GM23248 (cell line): ENCODE data around the gene VTI1A. TPM values are rescaled to one million over a fixed set of nuclear protein-coding genes. Genes with fewer than 3 reads are reported as not detected.
A peak's percentile ranks its signal among the peaks of the same experiment; 100 is the strongest.

ENCODE experiments used
- DNase-seq: peaks from one replicate; pipeline ENCODE4 v3.0.0-alpha.2; 2015
- H2AFZ ChIP-seq: fragments of 200-600 bp; sonication (generic); 2 replicates; pipeline ENCODE4 v1.6.1; 2016; ENCODE audit warnings: antibody characterized with exemption
- H3F3A ChIP-seq: fragments of 200-600 bp; sonication (generic); 2 replicates; pipeline ENCODE4 v1.6.1; 2016; ENCODE audit warnings: mild to moderate bottlenecking, antibody characterized with exemption, mixed run types; ENCODE audit not compliant: insufficient read depth
- H3K27ac ChIP-seq: fragments of 200-600 bp; sonication (generic); 2 replicates; pipeline ENCODE4 v1.5.1; 2016; ENCODE audit warnings: mild to moderate bottlenecking
- H3K27me3 ChIP-seq: fragments of 200-600 bp; sonication (generic); replicated peaks from 2 replicates; pipeline ENCODE4 v1.6.1; 2016; ENCODE audit warnings: mild to moderate bottlenecking; ENCODE audit not compliant: insufficient read depth
- H3K36me3 ChIP-seq: fragments of 200-600 bp; sonication (generic); 2 replicates; pipeline ENCODE4 v1.6.1; 2016; ENCODE audit warnings: low read depth, mild to moderate bottlenecking
- H3K4me1 ChIP-seq: fragments of 200-600 bp; sonication (generic); 2 replicates; pipeline ENCODE4 v1.6.1; 2016; ENCODE audit warnings: mild to moderate bottlenecking; ENCODE audit not compliant: insufficient read depth
- H3K4me2 ChIP-seq: fragments of 200-600 bp; sonication (generic); one replicate; pipeline ENCODE4 v1.6.1; 2016; ENCODE audit warnings: mild to moderate bottlenecking; ENCODE audit not compliant: unreplicated experiment
- H3K4me3 ChIP-seq: fragments of 200-600 bp; sonication (generic); 2 replicates; pipeline ENCODE4 v1.5.1; 2016; ENCODE audit warnings: mild to moderate bottlenecking
- H3K79me2 ChIP-seq: fragments of 200-600 bp; sonication (generic); 2 replicates; pipeline ENCODE4 v1.6.1; 2016; ENCODE audit warnings: mild to moderate bottlenecking; ENCODE audit not compliant: insufficient read depth
- H3K9ac ChIP-seq: fragments of 200-600 bp; sonication (generic); 2 replicates; pipeline ENCODE4 v1.6.1; 2016; ENCODE audit warnings: mild to moderate bottlenecking
- H3K9me2 ChIP-seq: fragments of 200-600 bp; sonication (generic); 2 replicates; pipeline ENCODE4 v1.6.1; 2016; ENCODE audit warnings: mixed run types, mild to moderate bottlenecking, moderate library complexity; ENCODE audit not compliant: insufficient read depth
- H3K9me3 ChIP-seq: fragments of 200-600 bp; sonication (generic); one replicate; pipeline ENCODE4 v1.6.1; 2017; ENCODE audit warnings: low read depth
- H4K20me1 ChIP-seq: fragments of 200-600 bp; sonication (generic); 2 replicates; pipeline ENCODE4 v1.6.0; 2016; ENCODE audit not compliant: insufficient read depth
- EZH2 ChIP-seq: fragments of 200-600 bp; sonication (generic); IDR thresholded peaks from 2 replicates; pipeline ENCODE4 v1.6.1; 2018; ENCODE audit warnings: antibody characterized with exemption, mild to moderate bottlenecking; ENCODE audit not compliant: insufficient read depth, poor library complexity, severe bottlenecking
- EZH2phosphoT487 ChIP-seq: fragments of 200-600 bp; sonication (generic); IDR thresholded peaks from 2 replicates; pipeline ENCODE4 v1.6.1; 2018; ENCODE audit warnings: antibody characterized with exemption, moderate library complexity, mild to moderate bottlenecking, low read depth; ENCODE audit not compliant: insufficient read depth
- WGBS, 2 experiments: methylation state at CpG; one replicate each; pipeline ENCODE4 v1.1.6; 2015 to 2017; ENCODE audit warnings: low lambda C conversion rate in 2 of 2, low coverage in 1 of 2; ENCODE audit errors: missing lambda C conversion rate in 2 of 2; 5-methylcytosine and 5-hydroxymethylcytosine counted together
- in situ Hi-C: fragments of 300-500 bp; cut with MboI; formaldehyde crosslinking; loops from 2 replicates; pipeline ENCODE4 v1.15.0; 2020
- polyA plus RNA-seq: library from polyadenylated mRNA; unstranded; fragments of >200 nt; fragmentation: Nextera tagmentation; extraction: Ambion mirVana; gene quantifications from 2 replicates; pipeline ENCODE4 v1.2.1, GENCODE V29; 2016
- total RNA-seq: library from RNA; depleted of rRNA; stranded (reverse); fragments of >200 nt; shearing (Covaris generic); gene quantifications from 2 replicates; pipeline ENCODE4 v1.2.3, GENCODE V29; 2014

The VTI1A gene
- total and polyA plus RNA-seq, 2 experiments from 2014 or later: 21.6 to 26.4 TPM

DNA sequence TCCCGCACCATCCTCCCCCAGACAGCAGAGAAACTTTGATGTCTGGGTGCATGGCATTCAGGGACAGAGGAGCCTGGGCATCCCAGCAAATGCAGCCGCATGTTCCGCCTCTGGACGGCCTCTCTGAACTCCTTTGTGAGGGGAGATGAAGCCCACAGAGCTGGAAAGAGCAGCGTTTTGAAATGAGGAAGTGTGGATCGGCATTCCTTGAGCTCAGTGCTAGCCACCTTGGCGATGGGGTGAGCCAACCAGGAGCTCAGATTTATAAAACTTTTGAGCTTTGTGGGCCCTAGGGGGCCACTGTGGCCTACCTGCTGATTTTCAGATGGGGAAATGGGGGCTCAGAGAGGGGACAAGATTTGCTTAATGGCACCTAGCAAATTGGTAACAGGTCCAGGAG is 376.6 kb downstream of the VTI1A start:
- no peak for DNase-seq
- Histone ChIP-seq H3K27me3 (no peaks in the 10 kb centered on the region), H3K9me2 (no peaks in the 10 kb centered on the region), H2AFZ (no peak overlapping the region), H3K36me3 (no peaks in the 10 kb centered on the region), H3K4me1 (no peaks in the 10 kb centered on the region), H3F3A (no peaks in the 10 kb centered on the region), H3K79me2 (no peaks in the 10 kb centered on the region), H3K27ac (no peak overlapping the region), H3K4me2 (no peak overlapping the region), H3K9ac (no peak overlapping the region), H3K9me3 (no peaks in the 10 kb centered on the region), H3K4me3 (no peak overlapping the region), H4K20me1 (no peaks in the 10 kb centered on the region)
- in situ Hi-C loops: no loop called here
- 87 to 91% methylated on average over 7 of the region's 7 CpGs for WGBS, 2 experiments
- TF ChIP-seq EZH2phosphoT487 (no peak), EZH2 (no peak)

DNA sequence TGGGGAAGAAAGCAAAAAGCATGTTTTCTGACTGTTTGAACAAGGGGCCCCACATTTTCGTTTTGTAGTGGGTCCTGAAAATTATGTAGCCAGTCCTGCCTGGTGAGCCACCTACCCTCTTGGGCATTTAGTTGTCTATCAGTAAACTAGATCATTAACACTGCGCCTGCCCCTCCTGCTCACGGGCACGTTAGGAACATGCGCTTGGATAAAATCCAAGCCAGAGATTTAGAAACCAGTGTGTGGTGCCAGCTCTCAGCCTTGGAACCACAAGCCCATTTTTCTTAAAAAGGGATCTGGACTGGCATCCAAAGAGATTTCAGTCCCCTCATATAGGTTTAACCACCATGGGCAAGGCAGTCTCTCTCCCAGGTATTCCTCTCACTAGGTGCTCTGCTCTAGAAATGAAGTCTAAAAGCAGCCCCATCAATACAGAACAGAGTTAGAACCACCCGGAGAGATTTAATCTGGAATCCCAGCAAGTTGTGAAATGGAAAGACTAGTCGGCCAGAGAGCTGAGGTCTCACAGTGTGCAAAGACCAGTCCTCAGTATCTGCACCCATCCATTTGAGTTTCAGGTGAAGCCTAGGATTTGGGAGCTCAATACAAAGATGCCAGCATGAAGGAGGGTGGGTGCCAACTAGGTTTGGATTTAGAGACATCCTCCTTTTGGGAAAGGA is 379.1 kb downstream of the VTI1A start:
- Histone ChIP-seq H3K79me2 (no peaks in the 10 kb centered on the region), H3K4me1 (no peaks in the 10 kb centered on the region)
- WGBS, 2 experiments: 73% methylated on average over 7 of the region's 7 CpGs

GRCh38 chr10:112827086-112827485 is 380.1 kb downstream of the VTI1A start:
- no peak overlapping the region for H3K4me2 ChIP-seq
- H3K27ac ChIP-seq: no peak overlapping the region
- no peaks in the 10 kb centered on the region for H3K36me3 ChIP-seq
- no peaks in the 10 kb centered on the region for H3K79me2 ChIP-seq
- no peaks in the 10 kb centered on the region for H3K9me2 ChIP-seq
- no peak for TF ChIP-seq EZH2
- no peak for TF ChIP-seq EZH2phosphoT487
- H3K9me3 ChIP-seq: no peaks in the 10 kb centered on the region
- no peaks in the 10 kb centered on the region for H3K4me1 ChIP-seq
- WGBS, 2 experiments: 90 to 92% methylated on average over 14 of the region's 14 CpGs
- no peaks in the 10 kb centered on the region for H3K27me3 ChIP-seq
- no peak overlapping the region for H3K9ac ChIP-seq
- H3F3A ChIP-seq: no peaks in the 10 kb centered on the region
- DNase-seq: no peak
- no peaks in the 10 kb centered on the region for H4K20me1 ChIP-seq
- in situ Hi-C loops: no loop called here
- no peak overlapping the region for H3K4me3 ChIP-seq
- no peak overlapping the region for H2AFZ ChIP-seq

More for the DNA sequence above, 379.1 kb downstream of the VTI1A start:
- DNase-seq: no peak
- no peak overlapping the region for H2AFZ ChIP-seq
- no peaks in the 10 kb centered on the region for H3K27me3 ChIP-seq
- in situ Hi-C loops: no loop called here
- H3K4me2 ChIP-seq: no peak overlapping the region
- TF ChIP-seq EZH2phosphoT487 (no peak), EZH2 (no peak)
- H3K9ac ChIP-seq: no peak overlapping the region
- H3K9me2 ChIP-seq: no peaks in the 10 kb centered on the region
- H3F3A ChIP-seq: no peaks in the 10 kb centered on the region
- no peaks in the 10 kb centered on the region for H4K20me1 ChIP-seq
- H3K36me3 ChIP-seq: no peaks in the 10 kb centered on the region
- H3K9me3 ChIP-seq: no peaks in the 10 kb centered on the region
- no peak overlapping the region for H3K4me3 ChIP-seq
- no peak overlapping the region for H3K27ac ChIP-seq

DNA sequence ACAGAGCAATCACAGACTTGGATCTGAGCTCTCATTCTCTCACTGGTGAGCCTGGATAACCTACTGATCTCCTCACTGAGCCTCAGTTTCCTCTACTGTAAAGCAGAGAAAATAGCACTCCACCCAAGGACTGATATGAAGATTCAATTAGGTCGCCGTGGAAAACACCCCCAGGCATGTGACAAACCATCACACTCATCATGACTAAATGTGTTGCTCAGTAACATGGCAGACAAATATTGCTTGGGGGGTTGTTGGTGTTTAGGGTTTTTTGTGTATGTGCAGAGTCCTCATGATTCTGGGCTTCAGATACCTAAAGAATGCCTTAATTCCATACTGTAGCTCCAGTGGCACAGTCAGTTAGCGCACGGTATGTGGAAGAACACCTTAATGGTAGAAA is 380.9 kb downstream of the VTI1A start:
- H2AFZ ChIP-seq: no peak overlapping the region
- no peaks in the 10 kb centered on the region for H4K20me1 ChIP-seq
- WGBS, 2 experiments: 54 to 72% methylated on average over 4 of the region's 4 CpGs
- H3K27ac ChIP-seq: no peak overlapping the region
- H3F3A ChIP-seq: no peaks in the 10 kb centered on the region
- no peaks in the 10 kb centered on the region for H3K27me3 ChIP-seq
- H3K4me3 ChIP-seq: no peak overlapping the region
- H3K9me2 ChIP-seq: no peaks in the 10 kb centered on the region
- TF ChIP-seq EZH2phosphoT487 (no peak), EZH2 (no peak)
- no peaks in the 10 kb centered on the region for H3K79me2 ChIP-seq
- no peaks in the 10 kb centered on the region for H3K4me1 ChIP-seq
- in situ Hi-C loops: no loop called here
- H3K4me2 ChIP-seq: no peak overlapping the region
- H3K9me3 ChIP-seq: no peaks in the 10 kb centered on the region
- no peak overlapping the region for H3K9ac ChIP-seq
- H3K36me3 ChIP-seq: no peaks in the 10 kb centered on the region
- DNase-seq: peak; percentile 61
